Thyroid gland (tissue), 4 donors: ENCODE data around the gene GLI3. TPM values are rescaled to one million over a fixed set of nuclear protein-coding genes. Genes with fewer than 3 reads are reported as not detected.
A peak's percentile ranks its signal among the peaks of the same experiment; 100 is the strongest.

Experiments used
- DNase-seq, 2 donors: peaks; one replicate each; pipeline ENCODE4 v3.0.0-alpha.2; 2019
- H3K27ac ChIP-seq, 3 donors: fragments of 200-600 bp; sonication (generic); 1 replicate in 2 of 3; 2 replicates in 1 of 3; pipeline ENCODE4 v1.5.1; 2016 to 2019; ENCODE audit warnings: mild to moderate bottlenecking in 1 of 3, moderate library complexity in 1 of 3
- H3K27me3 ChIP-seq: fragments of 200-600 bp; sonication (generic); one replicate; pipeline ENCODE4 v1.5.1; 2019
- H3K36me3 ChIP-seq, 2 donors: fragments of 200-600 bp; sonication (generic); one replicate each; pipeline ENCODE4 v1.5.1; 2016 to 2019
- H3K4me1 ChIP-seq, 2 donors: fragments of 200-600 bp; sonication (generic); one replicate each; pipeline ENCODE4 v1.5.1; 2017 to 2019
- H3K4me3 ChIP-seq, 3 donors: fragments of 200-600 bp; sonication (generic); replicated peaks in 1 of 3; 1 replicate in 2 of 3; 2 replicates in 1 of 3; pipeline ENCODE4 v1.5.1; 2016; ENCODE audit warnings: mild to moderate bottlenecking in 1 of 3
- H3K9me3 ChIP-seq: fragments of 200-600 bp; sonication (generic); one replicate; pipeline ENCODE4 v1.5.1; 2017
- POLR2A ChIP-seq, 2 donors: fragments of 450-650 bp; IDR thresholded peaks; one replicate each; pipeline ENCODE4 v1.6.1; 2017; ENCODE audit warnings: antibody characterized with exemption in 2 of 2, mild to moderate bottlenecking in 2 of 2, moderate library complexity in 1 of 2
- WGBS, 2 donors: methylation state at CpG; one replicate each; pipeline ENCODE4 v1.1.5; 2017; 5-methylcytosine and 5-hydroxymethylcytosine counted together
- intact Hi-C: fragments of 100-400 bp; cut with DNase I; formaldehyde crosslinking; loops from one replicate; pipeline ENCODE4 v1.15.1; 2023
- total RNA-seq, 4 donors: library from RNA; depleted of rRNA; stranded (reverse); fragments of >200 nt; gene quantifications; one replicate each; pipeline ENCODE4 v1.2.3, GENCODE V29; 2016
- TF ChIP-seq, protein P1 (sequence below), 6 experiments: fragments of 200-600 bp in 3 of 6; fragments of 450-650 bp in 3 of 6; sonication (generic) in 3 of 6; IDR thresholded peaks; one replicate each; pipeline ENCODE4 v1.5.1; 2016 to 2019; ENCODE audit warnings: antibody characterized with exemption in 6 of 6, mild to moderate bottlenecking in 2 of 6, inconsistent platforms in 1 of 6, moderate library complexity in 1 of 6

The GLI3 gene
- total RNA-seq, 4 donors from 2014 or later, result 10.1 to 15.6 (median 13.6) TPM

DNA sequence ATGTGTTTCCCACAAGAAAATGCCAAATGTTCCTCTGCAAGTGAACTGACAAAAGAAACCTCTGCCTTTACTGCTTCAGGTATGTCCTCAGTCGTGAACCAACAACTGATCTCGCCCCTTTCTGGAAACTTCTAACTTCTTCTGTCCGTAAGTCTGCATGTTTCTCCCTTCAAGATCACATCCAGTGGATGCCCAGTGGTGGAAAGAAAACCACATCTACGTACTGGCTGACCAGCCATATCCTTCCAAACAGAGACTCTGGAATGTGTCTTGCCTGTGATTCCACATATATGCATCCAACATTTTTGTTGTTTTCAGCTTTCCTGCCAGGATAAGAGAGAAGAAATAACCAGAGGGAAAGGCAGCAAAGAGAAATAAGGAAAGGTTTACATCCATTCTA, 152.7 kb downstream of the GLI3 start:
- no peak for TF ChIP-seq POLR2A (IDR thresholded peaks at IDR 0.05)
- TF ChIP-seq, protein P1, sequence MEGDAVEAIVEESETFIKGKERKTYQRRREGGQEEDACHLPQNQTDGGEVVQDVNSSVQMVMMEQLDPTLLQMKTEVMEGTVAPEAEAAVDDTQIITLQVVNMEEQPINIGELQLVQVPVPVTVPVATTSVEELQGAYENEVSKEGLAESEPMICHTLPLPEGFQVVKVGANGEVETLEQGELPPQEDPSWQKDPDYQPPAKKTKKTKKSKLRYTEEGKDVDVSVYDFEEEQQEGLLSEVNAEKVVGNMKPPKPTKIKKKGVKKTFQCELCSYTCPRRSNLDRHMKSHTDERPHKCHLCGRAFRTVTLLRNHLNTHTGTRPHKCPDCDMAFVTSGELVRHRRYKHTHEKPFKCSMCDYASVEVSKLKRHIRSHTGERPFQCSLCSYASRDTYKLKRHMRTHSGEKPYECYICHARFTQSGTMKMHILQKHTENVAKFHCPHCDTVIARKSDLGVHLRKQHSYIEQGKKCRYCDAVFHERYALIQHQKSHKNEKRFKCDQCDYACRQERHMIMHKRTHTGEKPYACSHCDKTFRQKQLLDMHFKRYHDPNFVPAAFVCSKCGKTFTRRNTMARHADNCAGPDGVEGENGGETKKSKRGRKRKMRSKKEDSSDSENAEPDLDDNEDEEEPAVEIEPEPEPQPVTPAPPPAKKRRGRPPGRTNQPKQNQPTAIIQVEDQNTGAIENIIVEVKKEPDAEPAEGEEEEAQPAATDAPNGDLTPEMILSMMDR (IDR thresholded peaks at IDR 0.05), result no peak
- Histone ChIP-seq H3K36me3 (no peaks in the 10 kb centered on the region), H3K27ac (no peak overlapping the region), H3K27me3 (no peaks in the 10 kb centered on the region), H3K4me1 (no peaks in the 10 kb centered on the region), H3K9me3 (no peaks in the 10 kb centered on the region), H3K4me3 (no peak overlapping the region)
- 93 to 96% methylated on average over 4 of the region's 4 CpGs for WGBS, 2 donors
- DNase-seq, result no peak
- intact Hi-C loops, result no loop called here

DNA sequence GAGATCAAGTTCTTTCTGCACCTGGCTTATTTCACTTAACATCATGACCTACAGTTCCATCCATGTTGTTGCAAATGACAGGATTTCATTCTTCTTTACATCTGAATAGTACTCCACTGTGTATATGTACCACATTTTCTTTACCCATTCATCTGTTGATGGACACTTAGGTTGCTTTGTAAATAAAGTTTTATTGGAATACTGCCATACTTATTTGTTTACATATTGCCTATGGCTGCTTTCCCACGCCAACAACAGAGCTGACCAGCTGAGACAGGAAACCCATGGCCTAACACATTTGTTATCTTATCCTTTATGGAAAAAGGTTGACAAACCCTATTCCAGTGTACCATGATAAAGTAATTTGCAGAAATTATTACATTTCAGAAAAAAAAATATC, 153.7 kb downstream of the GLI3 start:
- DNase-seq, result no peak
- intact Hi-C loops, result no loop called here
- no peak overlapping the region for H3K27ac ChIP-seq
- TF ChIP-seq, protein P1 (IDR thresholded peaks at IDR 0.05), result no peak
- TF ChIP-seq POLR2A (IDR thresholded peaks at IDR 0.05), result no peak
- no peak overlapping the region for H3K4me3 ChIP-seq
- H3K4me1 ChIP-seq, result no peaks in the 10 kb centered on the region
- 91 to 94% methylated on average over 1 of the region's 1 CpG for WGBS, 2 donors
- no peaks in the 10 kb centered on the region for H3K36me3 ChIP-seq
- H3K27me3 ChIP-seq, result no peaks in the 10 kb centered on the region
- H3K9me3 ChIP-seq, result no peaks in the 10 kb centered on the region

DNA sequence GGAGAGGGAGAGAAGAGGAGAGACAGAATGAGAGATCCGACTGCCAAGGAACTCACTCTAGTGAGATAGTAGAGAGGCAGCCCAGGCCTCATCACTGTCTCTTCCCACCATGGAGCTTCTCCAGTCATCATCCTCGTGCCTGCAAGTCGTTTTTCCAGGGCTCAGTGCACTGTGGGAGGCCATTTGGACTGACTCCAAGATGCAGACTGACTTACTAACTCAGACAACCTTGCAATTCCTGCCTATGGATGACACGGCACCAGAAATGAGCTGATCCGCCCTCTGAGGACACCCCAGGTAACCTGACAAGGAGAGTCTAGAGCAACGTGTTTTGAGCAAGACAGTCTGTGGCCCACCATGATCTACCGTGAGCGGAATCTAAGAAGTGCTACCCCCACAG, 154.9 kb downstream of the GLI3 start:
- DNase-seq, result peak in 1 of 2 donors; percentile 44
- Histone ChIP-seq H3K36me3 (no peaks in the 10 kb centered on the region), H3K27ac (no peak overlapping the region), H3K4me1 (peaks cover 0 to 5% of the 10 kb centered on the region in 2 donors), H3K27me3 (no peaks in the 10 kb centered on the region), H3K9me3 (no peaks in the 10 kb centered on the region), H3K4me3 (no peak overlapping the region)
- no peak for TF ChIP-seq POLR2A (IDR thresholded peaks at IDR 0.05)
- TF ChIP-seq, protein P1 (IDR thresholded peaks at IDR 0.05), result no peak
- intact Hi-C loops, result no loop called here
- 64 to 69% methylated on average over 6 to 8 of the region's 8 CpGs for WGBS, 2 donors

DNA sequence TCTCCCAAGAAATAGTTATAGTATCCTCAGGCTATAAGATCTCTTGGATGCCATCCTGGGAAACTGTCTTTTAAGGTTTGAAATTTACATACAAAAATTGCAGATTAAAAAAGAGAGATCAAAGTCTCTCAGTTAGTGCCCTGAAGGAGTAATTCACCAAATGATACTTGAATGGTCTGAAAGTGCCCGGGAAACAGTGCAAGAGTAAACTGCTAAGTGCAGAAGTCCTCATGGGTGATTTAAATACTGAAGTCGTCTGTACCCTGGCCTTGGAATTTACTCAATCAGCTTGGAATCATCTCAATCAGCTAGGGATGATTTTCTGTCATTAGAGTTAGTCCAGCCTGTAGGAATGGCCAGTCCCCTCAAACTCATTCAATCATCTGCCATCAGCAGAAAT, 155.3 kb downstream of the GLI3 start:
- DNase-seq, result no peak
- TF ChIP-seq POLR2A (IDR thresholded peaks at IDR 0.05), result no peak
- TF ChIP-seq, protein P1 (IDR thresholded peaks at IDR 0.05), result no peak
- H3K9me3 ChIP-seq, result no peaks in the 10 kb centered on the region
- H3K27me3 ChIP-seq, result no peaks in the 10 kb centered on the region
- H3K4me3 ChIP-seq, result no peak overlapping the region
- intact Hi-C loops, result no loop called here
- no peaks in the 10 kb centered on the region for H3K36me3 ChIP-seq
- no peak overlapping the region for H3K27ac ChIP-seq
- 21 to 34% methylated on average over 2 of the region's 2 CpGs for WGBS, 2 donors
- peaks cover 0 to 8% of the 10 kb centered on the region in 2 donors for H3K4me1 ChIP-seq

DNA sequence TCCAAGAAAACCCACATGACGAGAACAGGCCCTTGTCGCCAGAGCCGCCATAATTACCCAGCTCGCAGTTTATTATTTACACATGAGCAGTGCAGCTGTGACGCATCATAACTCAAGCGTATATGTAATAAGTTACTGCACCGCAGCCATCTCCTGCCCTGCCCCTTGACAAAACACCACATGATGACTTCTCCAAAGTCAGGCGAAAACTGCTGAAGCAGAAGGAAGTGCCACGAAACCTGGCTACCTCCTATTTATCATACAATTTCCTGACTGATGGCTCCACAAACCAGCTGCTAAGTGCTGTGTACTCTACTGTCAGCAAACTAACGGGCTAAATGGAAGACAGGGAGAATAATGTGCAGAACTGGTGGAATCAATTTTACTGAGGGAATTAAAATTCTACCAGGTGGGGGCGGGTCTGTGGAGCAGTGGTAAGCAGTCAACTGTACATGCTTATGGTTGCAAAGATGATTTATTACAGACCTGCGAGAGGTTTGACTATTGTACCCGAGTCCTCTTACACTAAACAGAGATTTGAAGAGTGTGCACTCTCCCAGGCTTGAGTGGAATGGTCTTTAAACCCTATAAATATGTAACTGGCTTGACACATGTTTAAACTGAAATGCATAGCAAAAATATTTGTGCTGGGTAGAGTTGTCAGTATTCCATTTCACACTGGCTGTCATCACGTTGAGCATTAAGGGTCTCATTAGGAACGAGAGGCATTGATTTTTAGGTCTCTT, 156.0 kb downstream of the GLI3 start:
- Histone ChIP-seq H3K36me3 (no peaks in the 10 kb centered on the region), H3K27ac (no peak overlapping the region), H3K9me3 (no peaks in the 10 kb centered on the region), H3K4me1 (peaks cover 0 to 8% of the 10 kb centered on the region in 2 donors), H3K27me3 (no peaks in the 10 kb centered on the region), H3K4me3 (no peak overlapping the region)
- DNase-seq, result no peak
- intact Hi-C loops, result no loop called here
- TF ChIP-seq, protein P1 (IDR thresholded peaks at IDR 0.05), result no peak
- TF ChIP-seq POLR2A (IDR thresholded peaks at IDR 0.05), result no peak
- 82 to 84% methylated on average over 15 of the region's 15 CpGs for WGBS, 2 donors
